PC-3 (cell line): ENCODE results near the gene SGTA. TPM values are rescaled to one million over a fixed set of nuclear protein-coding genes. Genes with fewer than 3 reads are reported as not detected.

Source experiments
- ATAC-seq: fragments of 200-7000 bp; cut with Tn5 transposase; 2 replicates; pipeline ENCODE4 v1.9.1; 2020; ENCODE audit warnings: mild to moderate bottlenecking, moderate library complexity
- BruUV-seq: library from RNA; stranded (reverse); fragments of 400-500 nt; replicated peaks from 2 replicates; lab custom pipeline; 2021; lab: Mats Ljungman, UMichigan
- CTCF ChIA-PET: fragments of 300-600 bp; sonication (Branson Sonifier 250); formaldehyde crosslinking; loops from one replicate; lab custom pipeline; 2022; ENCODE audit warnings: antibody characterized with exemption; lab: Charles Lee
- POLR2A ChIA-PET: fragments of 300-600 bp; sonication (Branson Sonifier 250); formaldehyde crosslinking; loops from one replicate; lab custom pipeline; 2022; ENCODE audit warnings: antibody characterized with exemption; ENCODE audit not compliant: unreplicated experiment; lab: Charles Lee
- DNase-seq: peaks from one replicate; pipeline ENCODE4 v3.0.0-alpha.2; 2015
- H2AFZ ChIP-seq: fragments of 300-600 bp; sonication (generic); 2 replicates; pipeline ENCODE4 v1.6.0; 2016; ENCODE audit warnings: antibody characterized with exemption, low read length
- H3F3A ChIP-seq: fragments of 300-600 bp; sonication (generic); one replicate; pipeline ENCODE4 v1.6.0; 2017; ENCODE audit warnings: antibody characterized with exemption, low read length, control low read depth, mild to moderate bottlenecking; ENCODE audit not compliant: unreplicated experiment
- H3K27ac ChIP-seq: fragments of 300-600 bp; sonication (generic); 2 replicates; pipeline ENCODE4 v1.5.1; 2016; ENCODE audit warnings: mild to moderate bottlenecking, low read length
- H3K27me3 ChIP-seq: fragments of 300-600 bp; sonication (generic); 2 replicates; pipeline ENCODE4 v1.6.1; 2016; ENCODE audit warnings: low read length, mixed read lengths
- H3K36me3 ChIP-seq: fragments of 300-600 bp; sonication (generic); 2 replicates; pipeline ENCODE4 v1.6.1; 2016; ENCODE audit warnings: low read depth, mixed run types, low read length, mixed read lengths
- H3K4me1 ChIP-seq: fragments of 300-600 bp; sonication (generic); 2 replicates; pipeline ENCODE4 v1.5.1; 2016; ENCODE audit warnings: low read length; ENCODE audit not compliant: insufficient read depth
- H3K4me2 ChIP-seq: fragments of 300-600 bp; sonication (generic); 2 replicates; pipeline ENCODE4 v1.6.0; 2016; ENCODE audit warnings: low read length
- H3K4me3 ChIP-seq: fragments of 300-600 bp; sonication (generic); 2 replicates; pipeline ENCODE4 v1.5.1; 2016; ENCODE audit warnings: mild to moderate bottlenecking, low read length, mixed read lengths
- H3K79me2 ChIP-seq: fragments of 300-600 bp; sonication (generic); 2 replicates; pipeline ENCODE4 v1.6.1; 2017; ENCODE audit warnings: low read length, mixed read lengths
- H3K9ac ChIP-seq: fragments of 300-600 bp; sonication (generic); 2 replicates; pipeline ENCODE4 v1.6.0; 2016; ENCODE audit warnings: mild to moderate bottlenecking, low read length
- H3K9me2 ChIP-seq: fragments of 300-600 bp; sonication (generic); replicated peaks from 2 replicates; pipeline ENCODE4 v1.6.1; 2016; ENCODE audit warnings: mixed run types, low read length, mixed read lengths
- H3K9me3 ChIP-seq: fragments of 300-600 bp; sonication (generic); 2 replicates; pipeline ENCODE4 v1.6.1; 2016; ENCODE audit warnings: low read length, mixed read lengths
- H4K20me1 ChIP-seq: fragments of 300-600 bp; sonication (generic); 2 replicates; pipeline ENCODE4 v1.6.1; 2016; ENCODE audit warnings: low read length, mixed read lengths
- CTCF ChIP-seq: fragments of 300-600 bp; sonication (generic); conservative IDR thresholded peaks from 2 replicates; pipeline ENCODE4 v1.5.1; 2017; ENCODE audit warnings: antibody characterized with exemption, low read depth, mild to moderate bottlenecking, low read length
- EZH2 ChIP-seq: fragments of 300-600 bp; sonication (generic); IDR thresholded peaks from one replicate; pipeline ENCODE4 v1.6.1; 2017; ENCODE audit warnings: antibody characterized with exemption, mild to moderate bottlenecking, low read length; ENCODE audit not compliant: unreplicated experiment
- EZH2phosphoT487 ChIP-seq: fragments of 300-600 bp; sonication (generic); IDR thresholded peaks from 2 replicates; pipeline ENCODE4 v1.6.1; 2018; ENCODE audit warnings: mild to moderate bottlenecking, antibody characterized with exemption, low read length, borderline replicate concordance
- intact Hi-C: fragments of 100-400 bp; cut with micrococcal nuclease; formaldehyde crosslinking; loops from 2 replicates; pipeline ENCODE4 v1.9.0; 2023
- total RNA-seq: library from RNA; depleted of rRNA; stranded (reverse); fragments of >200 nt; gene quantifications from 2 replicates; pipeline ENCODE4 v1.2.3, GENCODE V29; 2014

The SGTA gene
- total RNA-seq, 1 experiment from 2014 or later, result 78.6 TPM

- intact Hi-C loops, result no loop called here
- no peak for ATAC-seq
- Histone ChIP-seq H3K79me2 (peaks cover 94% of the 10 kb centered on the region), H3K36me3 (no peaks in the 10 kb centered on the region), H3K27me3 (no peaks in the 10 kb centered on the region), H3K9me3 (no peaks in the 10 kb centered on the region), H3K4me1 (peaks cover 10% of the 10 kb centered on the region; the same call in 1 of the 2 replicates), H3K4me3 (no peak overlapping the region), H3F3A (no peaks in the 10 kb centered on the region), H3K9ac (no peak overlapping the region), H3K4me2 (no peak overlapping the region), H4K20me1 (peaks cover 22% of the 10 kb centered on the region; the same call in 1 of the 2 replicates), H3K9me2 (no peaks in the 10 kb centered on the region), H3K27ac (no peak overlapping the region), H2AFZ (no peak overlapping the region)
- DNase-seq, result no peak
- ChIA-PET POLR2A (no interaction called here), CTCF (no interaction called here)
- BruUV-seq, result no TSS peak
- TF ChIP-seq EZH2, result no peak
- TF ChIP-seq CTCF, result no peak
- TF ChIP-seq EZH2phosphoT487, result no peak
Measured at GRCh38 chr19:2777952-2778683, 5.0 kb downstream of the SGTA start.

GRCh38 chr19:2775556-2776430, 7.3 kb downstream of the SGTA start:
- Histone ChIP-seq H3F3A (no peaks in the 10 kb centered on the region), H3K4me1 (no peaks in the 10 kb centered on the region), H3K4me3 (no peak overlapping the region), H3K79me2 (peaks cover 88% of the 10 kb centered on the region), H3K27ac (no peak overlapping the region), H3K9ac (no peak overlapping the region), H3K27me3 (no peaks in the 10 kb centered on the region), H3K9me3 (no peaks in the 10 kb centered on the region), H3K36me3 (no peaks in the 10 kb centered on the region), H3K9me2 (no peaks in the 10 kb centered on the region), H4K20me1 (peaks cover 19% of the 10 kb centered on the region; the same call in 1 of the 2 replicates), H3K4me2 (no peak overlapping the region), H2AFZ (no peak overlapping the region)
- TF ChIP-seq EZH2, result no peak
- no peak for TF ChIP-seq EZH2phosphoT487
- no peak for TF ChIP-seq CTCF
- ATAC-seq, result no peak
- intact Hi-C loops, result no loop called here
- no peak for DNase-seq
- POLR2A ChIA-PET, result no interaction called here
- CTCF ChIA-PET, result no interaction called here
- BruUV-seq, result no TSS peak
